Left kidney (tissue), 2 donors: ENCODE measurements around the gene LMNB1. TPM values are rescaled to one million over a fixed set of nuclear protein-coding genes. Genes with fewer than 3 reads are reported as not detected.
"Not testable (repeated sequence)": the region's sequence is repeated elsewhere in the genome, so short reads cannot be mapped to it uniquely, and the experiment has no call there.

Experiments used
- DNase-seq: peaks from one replicate; pipeline ENCODE4 v3.0.0-alpha.2; 2013
- polyA plus RNA-seq: library from polyadenylated mRNA; unstranded; fragments of 120-200 nt; gene quantifications from one replicate; pipeline ENCODE4 v1.2.1, GENCODE V29; 2013; ENCODE audit not compliant: insufficient read length

LMNB1 gene
- polyA plus RNA-seq, 1 donor, result 165 TPM

- not testable (repeated sequence) for DNase-seq
These were observed 76.8 kb downstream of the LMNB1 start for GRCh38 chr5:126853541-126854307.

GRCh38 chr5:126854526-126855110 lies 77.7 kb downstream of the LMNB1 start:
- DNase-seq, result no peak

DNA sequence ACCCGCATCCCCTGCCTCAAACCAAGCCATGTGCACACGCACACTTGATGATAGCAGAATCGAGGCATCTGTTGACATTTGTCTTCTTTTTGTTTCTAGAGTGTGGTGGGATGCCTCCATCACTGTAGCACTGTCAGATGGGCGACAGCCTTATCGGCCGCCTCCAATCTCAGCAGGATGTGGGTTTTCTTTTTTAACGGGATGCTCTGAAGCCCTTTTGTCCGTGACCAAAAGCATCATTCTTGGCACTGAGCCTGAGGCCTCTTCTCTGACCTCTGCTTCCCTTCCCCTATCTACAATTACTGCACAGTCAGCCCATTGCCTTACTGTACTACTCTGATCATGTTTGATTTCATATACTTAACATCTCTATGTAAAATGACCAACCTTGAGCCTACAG lies 78.3 kb downstream of the LMNB1 start:
- DNase-seq, result no peak

DNA sequence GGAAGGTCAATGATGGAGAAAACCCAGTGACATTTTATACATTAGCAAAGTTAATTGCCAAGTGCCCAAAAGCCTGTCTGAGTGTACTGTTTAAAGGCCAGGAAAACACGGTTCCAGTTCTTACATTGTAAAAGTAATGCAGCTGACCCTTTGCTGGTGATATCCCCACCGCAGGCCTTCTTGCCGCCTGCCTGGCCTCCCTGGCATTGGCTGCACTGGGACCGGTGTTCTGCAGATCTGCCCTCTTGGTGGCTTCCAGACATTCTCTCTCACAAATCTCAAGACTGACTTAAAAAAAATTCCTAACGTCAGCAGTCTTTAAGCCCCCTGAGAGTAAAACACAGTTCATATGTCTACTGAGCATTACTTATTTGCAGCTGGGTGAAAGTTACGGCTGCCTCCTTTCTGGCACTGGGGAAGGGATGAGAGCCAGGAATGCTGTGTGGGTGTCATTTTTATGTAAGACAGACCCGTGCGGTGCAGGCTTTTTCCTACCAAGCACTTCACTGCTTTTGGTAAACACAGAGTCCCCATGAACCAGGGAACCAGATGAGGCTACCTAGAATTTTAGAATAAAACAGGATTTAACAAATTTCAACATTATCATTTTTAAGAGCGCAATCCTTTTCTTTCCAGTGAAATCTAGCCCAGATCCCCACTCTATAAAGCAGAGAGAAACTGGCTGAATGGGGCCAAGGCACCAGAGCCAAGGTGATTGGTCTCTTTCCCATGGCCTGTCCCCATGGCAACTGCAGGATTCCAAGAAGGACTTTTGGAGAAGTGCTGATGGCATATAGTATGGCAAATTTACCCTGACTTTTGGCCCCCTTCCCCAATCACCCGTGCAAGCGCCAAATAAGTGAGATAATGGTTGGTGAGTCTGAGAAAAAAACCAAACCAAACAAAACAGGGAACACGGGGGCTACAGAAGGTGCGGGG lies 80.8 kb downstream of the LMNB1 start:
- DNase-seq, result no peak

DNA sequence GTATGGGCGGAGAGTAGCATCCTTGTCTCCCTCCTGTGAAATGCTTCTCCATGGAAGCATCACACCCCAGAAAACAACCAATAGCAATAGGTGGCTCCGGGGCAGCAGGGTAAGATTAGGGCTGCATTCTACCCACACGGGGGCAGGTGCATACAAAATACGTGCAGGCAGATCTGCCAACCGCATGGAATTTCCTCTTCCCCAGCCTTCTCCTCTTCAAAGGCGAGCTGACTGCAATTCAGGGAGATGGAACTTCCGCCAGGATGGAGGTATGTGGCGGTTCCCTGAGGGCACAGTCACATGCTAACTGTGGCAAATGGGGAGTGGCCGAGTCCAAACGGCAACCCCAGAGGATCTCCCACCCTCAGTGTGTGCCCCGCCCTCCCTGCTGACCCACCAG lies 81.5 kb downstream of the LMNB1 start:
- no peak for DNase-seq

- no peak for DNase-seq
These were observed 86.5 kb downstream of the LMNB1 start for GRCh38 chr5:126863402-126863801.

DNA sequence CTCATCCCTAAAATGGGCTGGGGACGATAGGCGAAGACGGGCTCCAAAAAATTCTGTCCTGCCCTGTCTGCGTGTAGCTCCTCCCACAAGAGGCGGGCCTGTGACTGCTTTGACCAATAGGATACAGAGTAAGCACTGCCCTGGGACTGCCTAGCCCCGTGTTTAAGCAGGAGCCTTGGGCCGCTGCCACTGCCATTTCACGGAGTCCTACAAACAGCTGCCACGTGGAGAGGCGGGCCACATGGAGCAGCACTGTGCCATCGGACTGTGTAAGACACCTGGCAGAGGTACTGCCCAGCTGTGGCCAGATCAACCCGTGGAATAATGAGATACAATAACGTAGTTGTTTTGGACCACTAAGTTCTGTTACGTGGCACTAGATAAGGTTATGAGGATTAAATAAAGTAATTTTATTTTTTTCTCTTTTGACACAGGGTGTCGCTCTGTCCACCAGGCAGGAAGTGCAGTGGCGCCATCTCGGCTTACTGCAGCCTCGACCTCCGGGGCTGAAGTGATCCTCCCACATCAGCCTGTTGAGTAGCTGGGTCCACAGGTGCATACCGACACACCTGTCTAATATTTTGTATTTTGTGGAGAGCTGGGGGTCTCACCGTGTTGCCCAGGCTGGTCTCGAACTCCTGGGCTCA lies 87.2 kb downstream of the LMNB1 start:
- DNase-seq, result no peak

DNA sequence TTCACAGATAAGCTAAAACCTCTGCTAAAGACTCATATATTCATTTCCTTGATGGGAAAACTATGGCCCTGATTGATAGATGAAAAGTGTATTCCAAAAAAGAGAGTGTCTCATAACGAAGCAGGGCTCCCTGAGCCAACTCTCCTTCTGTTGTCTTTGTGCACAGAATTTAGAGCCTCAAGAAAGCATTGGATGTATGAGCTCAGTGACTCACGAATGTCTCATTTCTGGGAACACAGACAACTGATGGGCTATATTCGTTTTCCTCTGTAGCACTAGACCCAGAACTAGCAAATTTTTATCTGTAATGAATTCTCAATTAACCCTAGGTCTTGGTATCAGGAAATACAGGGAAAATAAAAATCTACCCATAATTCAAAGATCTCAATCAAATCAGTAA lies 88.4 kb downstream of the LMNB1 start:
- no peak for DNase-seq

DNA sequence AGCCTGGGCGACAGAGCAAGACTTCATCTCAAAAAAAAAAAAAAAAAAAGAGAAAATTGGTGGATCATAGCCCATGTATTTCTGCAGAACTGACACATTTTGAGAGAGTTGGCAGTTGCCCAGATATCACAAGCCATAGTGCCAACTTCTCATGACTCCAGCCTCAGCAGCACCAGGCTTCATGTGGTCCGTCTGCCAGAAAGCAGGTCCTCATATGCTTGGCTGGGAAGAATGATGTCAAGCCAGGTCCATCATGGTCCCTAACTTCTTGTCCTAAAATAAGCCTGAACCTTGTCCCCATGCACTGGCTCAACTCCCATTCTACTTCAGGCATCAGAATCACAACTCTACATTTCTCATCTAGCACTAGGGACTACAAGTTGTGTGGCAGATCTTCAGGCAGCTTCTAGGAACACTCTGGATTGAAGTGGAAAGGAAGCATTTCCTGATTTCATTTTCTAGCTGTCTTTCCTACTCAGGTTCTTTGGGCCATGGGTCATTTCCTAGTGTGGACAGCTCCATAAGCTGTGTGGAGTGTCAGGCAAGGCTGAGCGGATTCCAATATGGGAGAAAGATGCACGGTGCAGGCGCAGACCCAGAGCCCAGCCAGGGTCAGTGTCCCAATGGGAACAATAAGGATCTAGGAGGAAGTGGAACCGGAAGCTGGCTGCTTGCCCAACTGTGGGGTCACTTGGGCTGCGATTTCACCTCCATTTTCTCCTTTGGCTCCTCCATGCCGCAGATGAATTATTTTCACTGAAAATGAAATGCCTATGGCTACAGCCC lies 90.1 kb downstream of the LMNB1 start:
- DNase-seq, result no peak

GRCh38 chr5:126868338-126869004 lies 91.5 kb downstream of the LMNB1 start:
- no peak for DNase-seq

DNA sequence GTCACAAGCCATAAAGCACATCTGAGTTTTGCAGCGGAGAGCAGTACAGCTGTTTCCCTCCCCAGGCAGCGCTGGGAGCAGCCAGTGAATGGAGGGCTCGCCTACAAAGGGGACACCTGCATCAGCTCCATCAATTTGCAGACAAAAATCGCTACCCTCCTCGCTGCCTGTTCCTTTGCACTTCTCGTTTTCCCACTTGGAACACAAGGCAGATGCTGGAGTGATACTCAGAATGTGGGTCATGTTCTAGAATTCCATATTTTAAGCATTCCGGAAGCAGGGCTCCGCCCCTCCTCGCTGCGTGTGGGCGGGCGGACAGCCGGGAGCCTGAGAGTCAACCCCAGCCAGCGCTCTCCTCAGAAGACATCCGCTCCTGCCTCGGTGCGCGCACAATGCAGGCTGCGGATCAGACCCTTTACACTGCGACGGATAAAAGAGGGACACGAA lies 92.1 kb downstream of the LMNB1 start:
- DNase-seq, result peak; percentile 62

- DNase-seq, result no peak
These were observed 94.5 kb downstream of the LMNB1 start for GRCh38 chr5:126871441-126871840.

DNA sequence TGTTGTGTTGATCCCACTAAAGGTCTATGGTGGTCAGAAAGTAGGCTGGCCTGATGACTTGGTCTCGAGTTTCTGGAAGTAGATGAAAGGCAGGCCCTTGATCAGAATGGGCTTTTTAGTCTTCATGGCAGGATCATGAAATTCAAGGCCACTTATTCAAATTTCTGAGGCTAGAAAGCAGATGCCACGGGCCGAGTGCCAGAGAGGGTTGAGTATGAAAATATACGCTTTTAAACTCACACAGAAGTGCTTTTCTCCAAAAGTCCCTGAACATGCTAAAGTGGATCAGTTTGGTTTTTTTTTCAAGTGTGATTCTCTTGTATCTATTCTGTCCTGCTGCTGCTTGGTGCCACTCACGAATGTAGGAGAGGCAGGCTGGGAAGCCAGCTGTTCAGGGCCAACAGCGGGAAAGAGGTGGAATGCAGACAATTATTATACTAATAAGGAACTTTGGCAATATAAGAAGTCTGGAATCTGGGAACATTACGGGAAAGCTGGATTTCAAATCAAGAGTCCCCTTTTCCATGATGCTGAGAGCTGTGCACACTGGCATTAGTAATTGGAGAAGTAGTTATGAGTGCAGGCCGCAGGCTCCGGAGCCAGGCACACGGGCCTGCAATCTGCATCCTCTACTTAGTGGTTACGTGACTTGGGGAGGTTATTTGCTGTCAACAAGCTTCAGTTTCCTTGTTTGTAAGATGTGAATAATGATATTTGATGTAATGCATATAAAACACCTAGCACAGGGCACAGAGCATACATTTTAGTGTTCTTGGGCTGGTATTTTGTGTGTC lies 95.8 kb downstream of the LMNB1 start:
- DNase-seq, result no peak

- DNase-seq, result peak; percentile 49
These were observed 98.4 kb downstream of the LMNB1 start for GRCh38 chr5:126875303-126875785.

- no peak for DNase-seq
These were observed 100.7 kb downstream of the LMNB1 start for GRCh38 chr5:126877602-126878001.

DNA sequence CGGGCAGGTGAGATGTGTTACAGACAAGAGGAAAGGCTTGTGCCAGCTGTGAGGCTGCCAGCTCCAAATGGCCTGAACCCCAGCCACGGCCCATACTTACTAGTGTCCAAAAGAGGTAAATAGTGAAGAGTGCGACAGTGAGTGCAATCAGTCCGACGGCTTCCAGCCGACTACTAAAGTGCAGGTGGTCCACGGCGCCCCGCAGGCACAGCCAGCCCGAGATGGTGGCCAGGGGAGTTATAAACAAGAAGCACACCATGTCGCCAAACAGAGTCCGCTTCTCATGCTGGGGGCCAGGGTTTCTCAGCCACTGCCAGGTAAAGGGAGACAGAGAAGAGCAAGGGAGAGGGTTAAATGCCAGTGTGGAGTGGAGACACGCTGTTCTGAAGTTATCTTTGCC lies 101.1 kb downstream of the LMNB1 start:
- DNase-seq, result no peak

- no peak for DNase-seq
These were observed 101.7 kb downstream of the LMNB1 start for GRCh38 chr5:126878634-126879033.

DNA sequence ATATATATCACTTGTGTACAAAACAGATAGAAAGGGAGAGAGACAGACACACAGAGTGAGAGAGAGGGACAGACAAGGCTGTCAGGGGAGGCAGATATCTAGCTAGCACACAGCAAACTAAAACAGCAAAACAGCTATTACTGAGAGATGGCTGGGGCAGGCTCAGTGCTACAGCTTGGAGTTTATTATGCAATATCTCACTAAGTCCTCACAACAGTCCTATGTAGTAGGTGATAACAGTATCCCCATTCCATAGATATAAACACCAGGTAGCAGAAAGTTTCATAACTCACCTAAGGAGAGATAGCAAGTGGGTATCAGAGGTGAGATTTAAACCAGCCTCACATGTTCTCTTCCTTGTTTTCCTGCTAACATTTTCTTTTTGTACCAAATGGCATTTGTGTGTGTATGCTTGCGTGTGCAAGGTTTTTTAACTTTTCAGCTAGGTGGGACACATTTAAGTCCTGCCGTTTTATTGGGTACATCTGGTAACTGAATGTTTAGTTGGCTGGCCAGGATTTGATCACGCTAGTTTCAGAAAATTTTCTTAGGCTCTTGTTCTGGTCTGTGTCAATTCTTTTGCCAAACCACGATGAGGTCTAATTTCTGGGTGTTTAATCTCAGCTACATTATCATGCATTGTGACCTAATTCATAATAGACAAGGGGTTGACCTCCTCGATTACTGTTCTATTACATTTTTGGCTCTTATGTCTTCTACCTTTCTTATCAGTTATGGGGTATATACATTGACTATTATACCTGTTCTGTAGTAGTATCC lies 105.1 kb downstream of the LMNB1 start:
- no peak for DNase-seq
